GM03348 (cell line): ENCODE measurements around the gene GALP.
"Not testable (repeated sequence)": the region's sequence is repeated elsewhere in the genome, so short reads cannot be mapped to it uniquely, and the experiment has no call there.

Experiments used
- DNase-seq: peaks from one replicate; pipeline ENCODE4 v3.0.0; 2012; ENCODE audit warnings: low spot score

The GALP gene

DNA sequence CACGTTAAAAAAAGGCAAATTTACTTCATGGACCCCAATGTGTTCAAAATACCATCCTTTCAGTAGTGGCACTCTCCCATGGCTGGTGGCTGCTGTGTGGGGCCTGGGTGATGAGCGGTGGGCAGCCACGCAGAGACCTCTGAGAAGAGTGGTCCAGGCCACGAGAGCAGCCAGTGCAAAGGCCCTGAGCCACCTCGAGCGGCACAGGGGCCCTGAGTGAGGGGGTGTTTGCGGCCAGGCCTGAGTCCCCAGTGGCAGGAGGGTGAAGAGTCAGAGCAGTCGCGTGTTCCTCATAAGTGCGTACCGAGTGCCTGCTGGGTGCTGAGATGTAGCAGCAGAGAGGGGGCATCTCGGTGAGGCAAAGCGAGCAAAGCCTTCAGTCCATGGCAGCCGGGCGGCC lies 27.7 kb upstream of the GALP start:
- DNase-seq = no peak

DNA sequence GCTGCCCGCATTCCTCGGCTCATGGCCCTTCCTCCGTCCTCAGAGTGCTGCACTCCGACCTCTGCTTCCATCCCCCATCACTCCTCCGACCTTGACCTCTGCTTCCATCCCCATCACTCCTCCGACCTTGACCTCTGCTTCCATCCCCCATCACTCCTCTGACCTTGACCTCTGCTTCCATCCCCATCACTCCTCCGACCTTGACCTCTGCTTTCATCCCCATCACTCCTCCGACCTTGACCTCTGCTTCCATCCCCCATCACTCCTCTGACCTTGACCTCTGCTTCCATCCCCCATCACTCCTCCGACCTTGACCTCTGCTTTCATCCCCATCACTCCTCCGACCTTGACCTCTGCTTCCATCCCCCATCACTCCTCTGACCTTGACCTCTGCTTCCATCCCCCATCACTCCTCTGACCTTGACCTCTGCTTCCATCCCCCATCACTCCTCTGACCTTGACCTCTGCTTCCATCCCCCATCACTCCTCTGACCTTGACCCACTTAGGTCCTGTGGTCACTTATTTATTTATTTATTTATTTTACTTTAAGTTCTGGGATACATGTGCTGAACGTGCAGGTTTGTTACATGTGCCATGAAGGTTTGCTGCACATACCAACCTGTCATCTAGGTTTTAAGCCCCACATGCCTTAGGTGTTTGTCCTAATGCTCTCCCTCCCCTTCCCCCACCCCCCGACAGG lies 26.7 kb upstream of the GALP start:
- not testable (repeated sequence) for DNase-seq

DNA sequence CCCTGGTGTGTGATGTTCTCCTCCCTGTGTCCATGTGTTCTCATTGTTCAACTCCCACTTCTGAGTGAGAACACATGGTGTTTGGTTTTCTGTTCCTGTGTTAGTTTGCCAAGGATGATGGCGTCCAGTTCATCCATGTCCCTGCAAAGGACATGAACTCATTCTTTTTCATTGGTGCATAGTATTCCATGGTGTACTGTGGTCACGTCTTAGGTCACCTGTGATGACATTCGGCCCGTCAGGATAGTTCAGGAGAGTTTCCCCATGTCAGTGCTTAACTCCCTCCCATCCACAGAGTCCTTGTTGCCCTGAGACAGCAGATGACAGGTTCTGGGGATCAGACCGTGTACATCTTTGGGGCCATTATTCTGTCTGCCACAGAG lies 26.2 kb upstream of the GALP start:
- DNase-seq = no peak

DNA sequence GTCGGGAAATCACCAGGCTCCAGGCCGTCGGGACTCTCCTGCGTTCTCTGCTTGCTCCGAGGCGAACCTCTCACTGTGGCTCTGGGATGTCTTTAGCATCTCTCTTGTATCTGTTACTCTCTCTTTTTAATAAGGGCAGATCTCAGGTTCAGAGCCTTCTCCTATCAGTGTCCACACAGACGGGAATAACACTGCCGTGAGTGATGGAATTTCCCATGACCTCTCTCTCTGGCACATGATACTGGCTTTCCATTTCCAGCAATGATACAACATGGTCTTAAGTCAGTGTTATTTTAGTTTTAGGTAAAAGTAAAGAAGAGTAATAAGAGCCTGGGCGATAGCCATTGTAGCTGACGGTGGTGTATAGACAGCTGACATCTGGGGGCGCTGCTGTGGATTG lies 25.4 kb upstream of the GALP start:
- DNase-seq = no peak

DNA sequence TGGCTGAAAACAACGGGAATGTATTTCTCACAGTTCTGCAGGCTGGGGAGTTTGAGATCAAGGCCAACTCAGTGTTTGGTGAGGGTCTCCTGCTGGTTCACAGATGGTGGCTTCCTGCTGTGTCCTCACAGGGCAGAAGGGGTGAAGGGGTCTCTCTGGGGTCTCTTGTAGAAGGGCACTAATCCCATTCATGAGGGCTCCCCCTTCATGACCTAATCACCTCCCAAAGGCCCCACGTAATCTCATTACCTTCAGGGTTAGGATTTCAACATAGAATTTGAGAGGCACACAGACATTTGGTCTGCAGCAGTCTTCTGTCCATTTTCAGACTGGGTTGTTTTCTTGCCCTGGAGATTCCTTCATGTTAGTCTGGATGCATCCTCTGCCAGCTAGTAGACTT lies 23.2 kb upstream of the GALP start:
- no peak for DNase-seq

DNA sequence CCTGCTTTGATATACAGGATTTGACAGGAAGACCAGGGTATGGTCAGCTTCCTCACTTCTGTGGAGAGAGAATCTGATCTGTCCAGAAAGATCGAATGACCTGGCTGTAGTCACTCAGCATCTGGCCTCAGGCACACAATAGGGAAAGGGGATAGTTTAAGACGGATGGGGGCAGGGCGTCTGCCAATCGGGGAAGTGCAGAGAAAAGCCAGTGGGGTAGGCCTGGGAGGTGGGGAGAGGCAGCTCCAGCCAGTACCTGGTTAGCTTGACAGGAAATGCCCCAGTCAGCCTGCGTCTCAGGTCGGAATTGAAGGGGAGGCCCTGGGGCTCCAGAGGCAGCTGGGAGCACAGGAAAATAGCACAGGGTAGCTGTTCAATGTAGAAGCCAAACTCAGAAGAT lies 22.3 kb upstream of the GALP start:
- DNase-seq = no peak

DNA sequence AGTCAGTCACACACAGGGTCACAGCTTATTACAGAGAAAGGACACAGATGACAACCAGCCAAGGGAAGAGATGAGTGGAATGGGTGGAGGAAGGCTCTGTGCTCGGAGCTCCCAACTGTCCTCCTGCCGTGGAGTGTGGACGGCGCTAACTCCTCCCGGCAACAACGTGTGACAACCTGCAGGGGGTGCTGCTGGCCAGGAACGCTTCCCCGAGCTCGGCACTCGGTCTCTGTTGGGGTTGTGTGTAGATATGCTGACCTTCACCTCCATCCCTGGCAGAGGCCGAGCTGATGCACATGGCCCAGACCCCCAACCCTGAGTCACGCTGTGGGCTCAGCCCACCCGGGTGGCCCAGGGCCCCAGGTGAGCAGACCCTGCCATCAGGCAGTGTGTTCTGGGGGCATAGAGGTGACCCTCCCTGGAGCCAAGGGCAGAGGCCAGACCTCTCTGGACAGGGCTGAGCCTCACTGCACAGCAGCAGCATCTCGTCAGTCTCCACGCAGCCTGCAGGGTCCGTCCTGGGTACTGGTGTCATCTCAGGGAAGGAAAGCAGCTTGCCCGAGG lies 20.6 kb upstream of the GALP start:
- DNase-seq = no peak

DNA sequence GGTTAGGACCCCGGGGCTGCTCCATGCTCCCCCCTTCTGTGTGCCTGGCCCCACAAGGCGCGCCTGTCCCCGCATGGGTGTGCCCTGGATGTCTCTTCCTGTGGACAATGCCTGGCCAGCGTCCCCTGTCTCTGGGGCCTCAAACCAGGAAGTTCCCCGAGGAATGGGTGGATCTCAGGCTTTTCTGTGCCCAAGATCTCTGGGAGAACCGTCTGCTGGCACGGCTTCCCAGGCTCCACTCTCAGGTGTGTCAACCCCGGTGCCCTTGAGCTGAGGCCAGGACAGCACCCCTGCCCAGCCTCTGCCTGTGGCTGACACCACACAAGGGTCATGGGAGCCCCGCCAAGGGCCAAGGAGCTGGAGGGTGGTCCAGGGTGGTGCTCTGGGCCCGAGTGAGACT lies 19.0 kb upstream of the GALP start:
- no peak for DNase-seq

DNA sequence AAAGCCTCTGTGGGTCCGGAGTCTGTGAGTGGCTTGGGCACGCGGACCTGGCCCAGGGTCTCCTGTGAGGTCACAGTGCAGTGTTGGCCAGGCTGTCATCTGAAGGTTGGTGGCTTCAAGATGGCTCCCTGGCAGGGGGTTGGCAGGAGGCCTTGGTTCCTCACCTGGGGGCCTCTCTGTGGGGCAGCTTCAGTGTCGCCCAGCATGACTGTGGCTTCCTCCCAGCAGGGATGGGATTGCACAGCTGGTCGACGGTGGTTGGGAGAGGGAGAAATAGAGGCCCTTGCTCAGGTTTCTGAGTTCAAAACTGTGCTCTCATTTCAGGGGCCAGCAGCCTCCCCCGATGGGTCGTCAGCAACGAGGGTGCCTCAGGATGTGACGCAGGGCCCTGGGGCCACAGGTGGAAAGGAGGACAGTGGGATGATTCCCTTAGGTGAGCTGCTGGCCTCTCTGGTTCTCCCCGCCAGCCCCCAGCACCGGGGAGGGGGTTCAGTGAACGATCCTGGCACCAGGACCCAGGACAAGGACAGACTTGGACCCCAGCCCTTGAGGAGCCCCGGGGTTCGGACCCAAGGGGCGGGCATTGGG lies 17.5 kb upstream of the GALP start:
- DNase-seq = no peak

DNA sequence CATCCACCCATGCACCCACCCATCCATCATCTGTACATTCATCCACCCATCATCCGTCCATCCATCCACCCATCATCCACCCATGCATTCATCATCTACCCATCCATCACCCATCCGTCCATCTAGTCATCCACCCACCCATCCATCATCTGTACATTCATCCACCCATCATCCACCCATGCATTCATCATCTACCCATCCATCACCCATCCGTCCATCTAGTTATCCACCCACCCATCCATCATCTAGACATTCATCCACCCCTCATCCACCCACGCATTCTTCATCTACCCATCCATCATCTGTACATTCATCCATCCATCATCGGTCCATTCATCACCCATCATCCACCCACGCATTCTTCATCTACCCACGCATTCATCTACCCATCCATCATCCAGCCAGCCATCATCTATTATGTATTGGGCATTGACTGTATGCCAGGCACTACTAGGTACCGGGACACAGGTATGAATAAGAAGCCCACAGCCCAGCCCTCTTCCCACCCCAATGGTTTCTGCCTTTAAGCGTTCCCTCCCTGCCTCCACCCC lies 16.7 kb upstream of the GALP start:
- no peak for DNase-seq

DNA sequence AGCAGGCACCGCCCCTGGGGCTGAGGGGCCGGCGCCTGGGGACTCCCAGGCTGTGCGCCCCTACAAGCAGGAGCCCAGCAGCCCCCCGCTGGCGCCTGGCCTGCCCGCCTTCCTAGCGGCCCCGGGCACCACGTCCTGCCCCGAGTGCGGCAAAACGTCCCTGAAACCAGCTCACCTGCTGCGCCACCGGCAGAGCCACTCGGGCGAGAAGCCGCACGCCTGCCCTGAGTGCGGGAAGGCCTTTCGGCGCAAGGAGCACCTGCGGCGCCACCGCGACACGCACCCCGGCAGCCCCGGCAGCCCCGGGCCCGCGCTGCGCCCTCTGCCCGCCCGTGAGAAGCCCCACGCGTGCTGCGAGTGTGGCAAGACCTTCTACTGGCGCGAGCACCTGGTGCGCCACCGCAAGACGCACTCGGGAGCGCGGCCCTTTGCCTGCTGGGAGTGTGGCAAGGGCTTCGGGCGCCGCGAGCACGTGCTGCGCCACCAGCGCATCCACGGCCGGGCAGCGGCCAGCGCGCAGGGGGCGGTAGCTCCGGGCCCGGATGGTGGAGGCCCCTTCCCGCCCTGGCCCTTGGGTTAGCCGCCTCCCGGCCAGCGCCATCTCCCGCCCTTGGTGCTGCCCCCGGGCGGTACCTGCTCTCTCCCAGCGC lies 16.1 kb upstream of the GALP start:
- no peak for DNase-seq

DNA sequence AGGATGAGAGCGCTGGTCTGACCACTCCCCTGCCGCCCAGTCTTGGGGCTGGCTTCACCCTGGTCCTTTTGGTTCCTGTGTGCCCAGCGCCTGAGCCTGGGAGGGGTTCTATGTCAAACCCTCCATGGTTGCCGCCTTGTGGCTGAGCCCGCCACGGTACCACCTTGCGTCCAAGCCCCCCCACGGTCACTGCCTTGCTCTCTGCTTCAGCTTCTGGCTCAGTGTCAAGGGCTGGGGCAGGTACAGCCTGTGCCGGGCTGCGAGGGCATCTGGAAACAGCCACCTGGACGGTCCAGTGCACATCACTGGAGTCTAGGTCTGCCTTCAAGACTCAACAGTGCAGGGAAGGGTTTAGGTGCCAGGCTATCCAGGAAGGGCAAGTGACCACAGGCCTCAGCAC lies 14.3 kb upstream of the GALP start:
- DNase-seq = no peak

DNA sequence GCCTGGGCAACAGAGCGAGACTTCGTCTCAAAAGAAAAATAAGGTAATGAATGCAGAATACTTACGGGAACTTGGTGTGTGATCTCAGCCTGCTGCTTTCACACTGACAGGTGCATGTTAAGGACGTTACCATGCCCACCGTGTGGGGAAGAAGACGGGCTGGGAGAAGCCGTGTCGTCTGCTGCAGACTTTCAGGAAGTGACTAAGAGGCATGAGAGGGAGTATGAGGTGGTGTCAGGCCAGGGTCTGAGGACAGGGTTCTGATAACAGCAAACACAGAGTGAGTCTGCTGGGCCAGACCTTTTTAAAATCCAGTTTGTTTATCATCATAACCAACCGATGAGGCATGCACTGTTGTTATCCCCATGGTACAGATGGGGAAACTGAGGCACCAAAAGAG lies 13.6 kb upstream of the GALP start:
- DNase-seq = no peak

DNA sequence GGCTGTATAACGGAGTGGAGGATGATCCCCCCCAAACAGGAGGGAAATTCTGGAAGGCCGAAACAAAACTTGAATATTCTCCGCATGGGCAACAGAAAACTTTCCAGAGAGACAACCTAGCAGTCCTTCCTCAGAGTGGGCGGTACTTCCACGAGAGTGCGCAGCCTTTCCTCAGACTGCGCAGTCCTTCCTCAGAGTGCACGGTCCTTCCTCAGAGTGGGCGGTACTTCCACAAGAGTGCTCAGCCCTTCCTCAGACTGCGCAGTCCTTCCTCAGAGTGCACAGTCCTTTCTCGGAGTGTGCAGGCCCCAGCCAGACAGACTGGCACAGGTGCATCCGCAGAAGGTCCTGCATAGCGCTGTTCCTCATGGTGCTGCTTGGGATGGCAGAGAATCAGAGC lies 12.7 kb upstream of the GALP start:
- no peak for DNase-seq

DNA sequence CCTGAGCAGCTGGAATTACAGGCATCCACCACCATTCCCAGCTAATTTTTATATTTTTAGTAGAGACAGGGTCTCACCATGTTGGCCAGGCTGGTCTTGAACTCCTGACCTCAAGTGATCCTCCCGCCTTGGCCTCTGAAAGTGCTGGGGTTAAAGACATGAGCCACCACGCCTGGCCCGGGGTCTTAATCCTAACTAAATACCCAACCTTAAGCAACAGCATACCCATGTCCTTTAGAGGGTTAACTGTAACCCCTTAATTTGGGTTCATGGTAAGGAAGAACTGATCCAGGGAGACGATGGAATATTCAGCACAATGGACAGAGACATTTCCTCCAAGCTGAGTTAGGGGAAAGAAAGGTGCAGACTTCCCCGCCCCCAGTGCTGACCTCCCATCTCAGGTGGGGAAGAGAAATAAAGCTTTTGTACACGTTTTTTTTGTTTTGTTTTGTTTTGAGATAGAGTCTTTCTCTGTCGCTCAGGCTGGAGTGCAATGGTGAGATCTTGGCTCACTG lies 8.7 kb upstream of the GALP start:
- DNase-seq = peak; percentile 32

DNA sequence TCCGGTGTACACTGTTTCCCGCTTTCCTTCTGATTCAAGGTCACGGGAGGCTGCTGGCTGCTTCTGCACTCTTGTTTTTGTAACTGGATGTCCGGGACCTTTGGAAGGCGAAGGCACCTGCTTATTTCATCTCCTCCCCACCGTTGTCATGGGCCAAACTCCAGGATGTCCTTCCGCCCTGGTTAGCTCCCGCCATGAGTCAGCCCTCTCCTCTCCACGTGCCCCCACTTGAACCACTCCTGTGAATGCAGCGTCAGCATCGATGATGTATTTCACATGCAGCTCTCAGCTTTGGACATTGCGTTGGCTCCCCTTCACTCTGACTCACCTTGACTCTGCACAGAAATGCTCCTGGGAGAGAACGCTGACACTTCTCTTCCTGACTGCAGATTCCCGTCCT lies 5.5 kb upstream of the GALP start:
- DNase-seq = no peak

DNA sequence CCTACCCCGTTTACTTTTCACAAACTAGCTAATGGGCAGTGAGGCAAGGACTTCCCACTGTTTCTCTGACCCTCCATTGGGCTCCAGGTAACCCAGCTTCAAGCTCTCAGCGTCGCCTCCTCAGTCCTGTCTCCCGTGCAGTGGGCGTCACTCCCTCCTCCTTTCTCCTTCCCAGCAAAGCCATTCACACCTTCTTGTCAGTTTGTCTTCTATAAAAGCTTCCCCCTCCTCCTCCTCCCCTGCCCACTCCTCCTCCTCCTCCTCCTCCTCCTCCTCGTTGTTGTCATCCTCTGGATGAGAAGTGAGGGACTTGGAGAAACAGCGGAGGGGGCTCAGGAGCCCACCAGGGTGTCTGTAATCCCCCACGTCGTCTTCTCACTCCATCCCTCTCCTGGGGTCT lies 1.7 kb upstream of the GALP start:
- DNase-seq = no peak

DNA sequence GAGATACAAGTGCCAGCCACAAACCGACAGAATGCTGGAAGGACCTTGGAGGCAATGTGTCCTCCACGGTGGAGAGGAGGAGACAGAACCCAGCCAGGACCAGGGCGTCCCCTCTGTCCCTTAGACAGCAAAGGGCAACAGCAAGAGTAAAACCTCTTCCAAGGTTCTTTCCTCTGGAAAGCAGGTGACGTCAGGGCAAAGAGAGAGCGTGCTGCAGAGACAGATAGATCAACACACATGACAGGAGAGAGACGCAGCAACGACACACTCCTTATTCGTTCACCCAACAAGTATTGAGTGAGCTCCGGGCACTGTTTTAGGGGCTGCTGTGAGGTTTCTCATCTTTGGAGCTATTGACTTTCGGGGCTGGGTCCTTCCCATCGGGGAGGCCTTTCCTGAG lies 1.3 kb upstream of the GALP start:
- no peak for DNase-seq

DNA sequence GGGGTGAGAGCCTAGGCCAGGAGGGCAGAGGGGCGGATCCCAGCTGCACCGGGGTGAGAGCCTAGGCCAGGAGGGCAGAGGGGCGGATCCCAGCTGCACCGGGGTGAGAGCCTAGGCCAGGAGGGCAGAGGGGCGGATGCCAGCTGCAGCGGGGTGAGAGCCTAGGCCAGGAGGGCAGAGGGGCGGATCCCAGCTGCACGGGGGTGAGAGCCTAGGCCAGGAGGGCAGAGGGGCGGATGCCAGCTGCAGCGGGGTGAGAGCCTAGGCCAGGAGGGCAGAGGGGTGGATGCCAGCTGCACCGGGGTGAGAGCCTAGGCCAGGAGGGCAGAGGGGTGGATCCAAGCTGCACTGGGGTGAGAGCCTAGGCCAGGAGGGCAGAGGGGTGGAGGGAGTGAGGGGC lies 502 bp downstream of the GALP start:
- DNase-seq = not testable (repeated sequence)

DNA sequence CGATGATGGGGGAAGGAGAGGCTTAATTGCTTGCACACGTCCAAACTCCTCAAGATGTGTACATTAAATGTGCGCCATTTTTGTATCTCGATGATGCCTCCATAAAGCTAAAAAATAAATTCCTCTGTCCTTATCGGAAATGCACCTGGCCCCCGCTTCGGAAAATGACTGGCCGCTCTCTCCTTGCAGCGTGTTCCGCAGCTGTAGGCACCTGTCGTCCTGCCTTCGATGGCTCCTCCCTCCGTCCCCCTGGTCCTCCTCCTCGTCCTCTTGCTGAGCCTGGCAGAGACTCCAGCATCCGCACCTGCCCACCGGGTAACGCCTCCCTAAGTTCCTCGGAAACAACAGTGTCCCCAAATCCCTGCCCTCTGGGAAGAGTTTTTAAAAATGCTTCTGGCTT lies 1.1 kb downstream of the GALP start:
- DNase-seq = no peak

DNA sequence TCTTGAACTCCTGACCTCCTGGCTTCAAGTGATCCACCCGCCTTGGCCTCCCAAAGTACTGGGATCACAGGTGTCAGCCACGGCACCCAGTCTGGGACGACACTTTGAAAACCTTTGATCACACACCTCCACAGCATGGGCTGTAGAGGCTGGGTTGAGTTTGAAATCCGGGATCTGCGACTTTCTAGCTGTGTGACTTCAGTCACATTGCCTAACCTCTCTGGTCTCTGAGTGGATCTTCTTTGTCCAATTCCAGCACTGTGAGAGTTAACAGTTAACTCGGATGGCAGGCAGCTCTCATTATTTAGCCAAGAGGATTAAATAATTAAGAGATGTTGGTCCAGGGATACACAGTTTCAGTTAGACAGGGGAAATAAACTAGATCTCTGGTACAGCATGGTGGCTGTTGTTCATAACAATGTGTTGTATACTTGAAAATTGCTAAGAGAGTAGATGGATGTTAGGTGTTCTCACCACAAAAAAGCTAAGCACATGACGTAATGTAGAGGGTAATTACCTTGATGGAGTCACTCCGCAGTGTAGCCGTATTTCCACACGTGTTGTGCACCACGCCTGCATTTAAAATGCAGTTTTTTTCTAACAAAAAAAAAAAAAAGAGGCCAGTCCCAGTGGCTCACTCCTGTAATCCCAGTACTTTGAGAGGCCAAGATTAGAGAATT lies 1.9 kb downstream of the GALP start:
- no peak for DNase-seq

DNA sequence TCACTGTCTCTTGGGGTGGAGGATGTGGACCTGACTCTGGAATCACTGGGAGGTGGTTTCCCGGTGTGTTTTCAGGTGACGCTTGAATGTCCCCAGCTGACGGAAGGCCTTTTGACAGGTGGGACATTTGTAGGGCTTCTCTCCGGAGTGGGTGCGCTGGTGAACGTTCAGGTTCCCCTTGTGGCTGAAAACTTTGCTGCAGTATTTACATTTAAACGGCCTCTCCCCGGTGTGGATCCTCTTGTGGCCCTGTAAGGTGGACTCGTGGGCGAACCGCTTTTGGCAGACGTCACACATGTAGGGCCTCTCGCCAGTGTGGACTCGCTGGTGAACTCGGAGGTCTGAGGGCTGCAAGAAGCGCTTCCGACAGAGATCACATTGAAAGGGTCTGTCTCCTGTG lies 14.0 kb downstream of the GALP start:
- DNase-seq = no peak
